22Rv1 (cell line): ENCODE data around the gene SNX3.

Source experiments
- H3K27ac ChIP-seq: fragments of 450-650 bp; 2 replicates; pipeline ENCODE4 v1.5.1; 2017
- ZFX ChIP-seq: fragments of 450-650 bp; IDR thresholded peaks from 2 replicates; pipeline ENCODE4 v1.6.1; 2017; ENCODE audit warnings: antibody characterized with exemption, borderline replicate concordance
- TF ChIP-seq, protein P1 (sequence below): fragments of 450-650 bp; IDR thresholded peaks from 2 replicates; pipeline ENCODE4 v1.5.1; 2017; ENCODE audit warnings: mild to moderate bottlenecking

Gene SNX3

DNA sequence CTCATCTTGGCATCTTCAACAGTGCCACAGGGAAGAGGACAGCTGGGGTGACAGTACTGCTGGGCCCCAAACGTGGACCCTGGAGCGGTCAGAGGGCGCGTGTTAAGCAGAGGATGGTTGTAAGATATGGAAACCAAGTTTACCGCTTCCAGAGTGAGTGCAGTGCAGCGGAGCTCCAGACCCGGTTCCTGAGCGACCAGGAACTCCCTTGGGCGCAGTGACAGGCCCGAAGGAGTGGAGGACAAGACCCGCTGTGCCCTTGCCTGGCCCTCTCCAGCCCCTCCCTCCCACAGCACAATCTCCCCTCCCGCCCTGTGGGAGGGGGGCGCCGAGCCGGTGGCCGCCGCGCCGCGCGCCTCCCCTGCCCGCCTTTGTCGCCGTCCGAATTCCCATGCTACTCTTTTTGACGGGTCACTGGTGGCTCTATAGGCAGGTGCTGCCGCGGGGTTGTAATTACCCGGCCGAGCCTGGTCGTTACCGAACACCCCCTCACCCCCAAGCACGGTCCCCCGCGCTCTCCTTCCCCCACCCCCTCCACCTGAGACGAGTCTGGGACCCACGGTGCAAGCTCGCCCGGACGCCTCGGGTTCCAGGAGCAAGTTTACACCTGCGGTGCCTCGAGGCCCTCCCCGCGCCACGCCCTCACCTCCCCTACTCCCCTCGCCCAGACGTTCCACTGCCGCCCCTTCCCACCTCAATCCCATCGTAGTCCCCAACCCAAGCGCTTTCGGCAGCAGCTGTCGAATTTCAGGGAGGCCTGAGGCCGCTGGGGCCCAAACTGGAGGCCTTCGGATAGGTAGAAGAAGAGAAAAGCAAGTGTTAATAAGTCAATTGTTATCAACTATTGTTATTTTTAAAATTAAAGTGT is 91.1 kb downstream of the SNX3 start:
- no peak overlapping the region for H3K27ac ChIP-seq
- no peak for TF ChIP-seq ZFX
- TF ChIP-seq, protein P1, sequence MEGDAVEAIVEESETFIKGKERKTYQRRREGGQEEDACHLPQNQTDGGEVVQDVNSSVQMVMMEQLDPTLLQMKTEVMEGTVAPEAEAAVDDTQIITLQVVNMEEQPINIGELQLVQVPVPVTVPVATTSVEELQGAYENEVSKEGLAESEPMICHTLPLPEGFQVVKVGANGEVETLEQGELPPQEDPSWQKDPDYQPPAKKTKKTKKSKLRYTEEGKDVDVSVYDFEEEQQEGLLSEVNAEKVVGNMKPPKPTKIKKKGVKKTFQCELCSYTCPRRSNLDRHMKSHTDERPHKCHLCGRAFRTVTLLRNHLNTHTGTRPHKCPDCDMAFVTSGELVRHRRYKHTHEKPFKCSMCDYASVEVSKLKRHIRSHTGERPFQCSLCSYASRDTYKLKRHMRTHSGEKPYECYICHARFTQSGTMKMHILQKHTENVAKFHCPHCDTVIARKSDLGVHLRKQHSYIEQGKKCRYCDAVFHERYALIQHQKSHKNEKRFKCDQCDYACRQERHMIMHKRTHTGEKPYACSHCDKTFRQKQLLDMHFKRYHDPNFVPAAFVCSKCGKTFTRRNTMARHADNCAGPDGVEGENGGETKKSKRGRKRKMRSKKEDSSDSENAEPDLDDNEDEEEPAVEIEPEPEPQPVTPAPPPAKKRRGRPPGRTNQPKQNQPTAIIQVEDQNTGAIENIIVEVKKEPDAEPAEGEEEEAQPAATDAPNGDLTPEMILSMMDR: no peak

DNA sequence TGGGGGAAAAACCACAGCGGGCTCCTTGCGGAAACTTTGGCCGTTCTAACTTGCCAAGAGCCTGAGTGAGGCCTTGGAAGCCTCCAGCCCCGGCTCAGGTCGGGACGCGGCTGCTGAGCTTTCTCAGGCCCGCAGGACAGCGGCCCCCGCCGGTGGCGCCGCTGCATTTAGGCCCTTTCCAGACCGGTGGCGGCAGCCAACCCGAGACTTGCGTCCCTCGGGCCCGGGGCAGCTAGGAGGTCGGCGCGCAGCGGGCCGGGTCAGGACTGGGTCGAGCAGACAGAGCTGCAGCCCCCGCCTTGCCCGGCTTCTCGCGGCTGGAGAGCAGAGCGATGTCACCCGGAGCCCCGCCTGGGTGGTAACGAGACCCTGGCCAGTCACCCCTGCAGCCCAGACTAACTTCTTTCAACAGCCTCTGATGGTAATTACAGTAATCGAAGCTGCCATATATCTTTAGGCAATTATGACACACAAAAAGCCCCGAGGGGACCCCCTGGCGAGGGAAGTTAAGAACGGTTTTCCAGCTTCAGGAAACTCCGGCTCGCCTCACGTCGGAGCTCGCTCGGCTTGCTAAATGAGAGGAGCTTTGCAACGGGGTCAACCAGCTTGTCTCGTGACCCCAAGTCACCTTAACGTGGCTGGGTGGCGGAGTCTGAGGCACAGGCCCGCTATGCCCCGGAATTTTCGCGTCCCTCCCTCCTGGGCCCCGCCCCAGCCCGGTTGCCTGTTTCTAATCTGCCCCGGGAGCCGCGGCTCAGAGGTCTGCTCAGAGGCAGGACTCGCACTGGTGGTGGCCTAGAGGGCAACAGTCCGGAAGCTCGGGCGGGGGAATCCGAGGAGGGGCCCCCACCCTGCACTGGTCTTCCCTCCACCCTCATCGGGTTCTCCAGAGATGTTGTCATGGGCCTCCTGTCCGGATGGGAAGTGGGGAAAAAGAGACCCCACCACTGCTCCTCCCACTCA is 92.1 kb downstream of the SNX3 start:
- no peak overlapping the region for H3K27ac ChIP-seq
- TF ChIP-seq, protein P1: no peak
- no peak for TF ChIP-seq ZFX

DNA sequence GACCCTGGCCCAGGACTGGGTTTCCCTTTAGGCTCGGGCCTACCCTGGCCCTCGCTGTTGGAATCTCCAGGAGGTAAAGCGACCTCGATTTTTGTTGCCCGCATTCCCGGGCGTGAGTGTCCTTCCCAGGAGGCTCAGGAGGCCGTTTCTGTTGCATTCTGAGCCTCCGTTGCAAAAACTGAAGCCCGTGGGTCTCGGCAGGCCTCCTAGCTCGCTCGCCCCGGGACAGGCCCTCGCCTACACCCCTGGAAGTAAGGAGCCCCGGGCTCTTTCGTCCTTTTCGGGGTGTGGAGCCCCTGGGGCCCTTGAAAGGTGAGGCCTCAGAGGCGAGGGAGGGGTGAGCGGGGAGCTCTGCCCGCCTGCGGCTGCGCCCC is 92.8 kb downstream of the SNX3 start:
- TF ChIP-seq ZFX: no peak
- TF ChIP-seq, protein P1: no peak
- no peak overlapping the region for H3K27ac ChIP-seq

DNA sequence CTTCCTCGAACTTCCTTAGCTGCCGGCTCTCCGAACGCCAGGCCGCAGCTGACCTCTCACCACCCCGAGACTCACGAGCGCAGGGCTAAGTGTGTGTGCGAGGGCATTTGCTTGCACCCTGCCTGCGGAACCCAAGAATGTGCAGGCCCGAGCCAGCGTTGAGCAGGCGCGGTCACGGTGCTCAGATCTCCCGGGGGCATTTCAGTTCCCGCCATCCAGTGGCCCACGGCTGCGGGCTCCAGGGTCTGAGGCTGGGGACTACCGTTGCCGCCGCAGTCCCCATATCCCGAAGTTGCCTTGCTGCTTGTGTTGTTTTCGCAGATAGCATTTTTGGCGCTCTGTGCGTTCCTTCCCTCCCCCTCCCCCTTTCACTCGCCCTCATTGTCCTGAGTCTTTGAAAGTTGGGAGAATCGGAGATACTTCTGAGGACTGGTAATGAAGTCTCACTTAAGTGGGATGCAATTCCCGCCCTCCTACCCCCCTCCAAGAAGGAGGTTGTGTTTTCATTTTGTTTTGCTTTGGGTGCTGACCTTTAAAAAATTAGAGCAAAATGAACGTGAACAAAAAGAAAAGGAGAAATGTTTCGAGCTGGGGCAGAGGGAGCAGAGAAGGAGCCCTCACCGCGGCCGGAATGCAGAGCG is 93.3 kb downstream of the SNX3 start:
- TF ChIP-seq, protein P1: no peak
- TF ChIP-seq ZFX: no peak
- no peak overlapping the region for H3K27ac ChIP-seq

DNA sequence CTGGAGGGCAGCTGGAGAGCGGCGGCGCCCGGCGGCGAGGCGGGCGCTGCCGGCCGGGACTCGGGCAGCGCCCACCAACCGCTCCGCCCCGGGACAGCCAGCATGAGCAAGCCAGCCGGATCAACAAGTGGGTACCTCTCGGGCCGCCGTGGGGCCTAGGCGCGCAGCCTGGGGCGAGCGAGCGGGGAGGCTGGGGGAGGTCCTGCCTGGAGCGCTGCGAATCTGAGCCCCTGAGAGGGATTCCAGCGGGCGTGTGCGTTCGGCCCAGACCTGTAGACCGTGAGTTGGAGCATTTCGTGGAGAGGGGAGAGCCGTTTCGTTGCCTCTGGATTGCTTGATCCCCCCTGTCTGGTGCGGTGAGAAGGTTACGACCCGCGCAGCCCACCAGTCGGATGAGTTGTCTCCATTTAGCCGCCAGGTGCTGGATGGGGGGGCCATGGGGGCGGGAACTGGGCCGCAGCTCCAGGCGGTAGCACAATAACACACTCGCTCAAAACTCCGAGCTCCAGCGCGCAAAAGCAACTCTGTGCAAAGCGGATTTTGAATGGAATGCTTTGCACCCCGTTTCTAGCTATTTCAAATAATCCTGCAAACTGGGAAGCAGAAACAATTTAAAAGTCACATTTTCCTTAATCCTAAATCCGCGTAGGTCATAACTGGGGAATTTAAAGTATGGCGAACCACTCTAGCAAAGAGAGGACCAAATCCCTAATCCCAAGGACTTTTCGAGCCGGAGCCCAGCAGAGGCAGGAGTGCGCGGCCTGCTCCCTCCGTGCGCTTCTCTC is 94.0 kb downstream of the SNX3 start:
- no peak for TF ChIP-seq ZFX
- TF ChIP-seq, protein P1: no peak

DNA sequence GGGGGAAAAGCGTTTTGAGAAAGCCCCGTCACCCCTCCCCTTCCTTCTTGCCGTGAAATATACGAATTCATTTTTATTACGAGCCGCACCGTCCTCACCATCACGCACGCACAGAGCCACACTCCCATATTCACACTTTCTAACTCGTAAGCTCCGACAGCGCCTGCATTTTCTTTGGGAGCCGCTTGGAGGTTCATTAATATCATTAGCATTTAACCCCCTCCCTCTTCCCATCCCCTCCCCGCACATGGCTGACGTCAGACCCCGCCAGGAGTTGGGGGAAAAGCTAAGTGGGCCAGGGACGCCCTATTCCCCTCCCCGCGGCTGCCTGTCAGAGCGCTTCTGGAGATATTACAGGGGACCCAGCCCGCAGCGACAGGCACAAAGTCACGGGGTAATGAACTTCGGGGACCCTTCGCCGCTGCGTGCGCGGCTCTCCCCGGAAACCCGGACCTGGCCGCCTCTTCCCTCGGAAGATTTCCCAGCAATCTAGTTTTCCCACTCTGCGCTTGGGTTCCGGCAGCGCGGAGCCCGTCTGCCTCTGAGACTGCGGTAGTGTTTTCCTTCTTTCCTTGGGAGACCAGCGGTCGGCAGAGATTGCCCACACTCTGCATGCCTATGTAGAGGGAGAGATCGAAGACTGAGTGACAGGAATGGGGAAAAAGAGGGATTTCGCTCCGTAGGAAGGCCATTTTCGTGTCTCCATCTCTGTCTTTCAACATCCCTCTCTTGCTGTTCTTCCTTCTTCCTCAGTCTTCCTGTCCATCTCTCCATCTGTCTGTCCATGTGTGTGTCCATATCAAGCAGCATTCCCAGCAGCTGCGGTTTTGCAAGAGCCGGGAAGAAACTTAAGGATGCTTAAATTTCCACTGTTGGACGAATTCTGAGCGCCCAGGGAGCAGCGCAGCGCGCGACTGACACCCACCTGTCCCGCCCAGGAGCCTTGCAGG is 94.9 kb downstream of the SNX3 start, which contains the start of gene NR2E1:
Gene NR2E1 (plus strand): TSS at position 309 of the 950 bp plus-strand sequence. CDS start 744 bp downstream, outside the sequence.
- TF ChIP-seq ZFX: no peak
- TF ChIP-seq, protein P1: no peak
- no peak within 1 kb of the TSS for H3K27ac ChIP-seq

More for the DNA sequence above, 94.0 kb downstream of the SNX3 start:
- no peak overlapping the region for H3K27ac ChIP-seq
